ENCODE measurements around the gene MCOLN3.

Gene MCOLN3

GRCh38 chr1:85054664-85055063, 6.4 kb upstream of the MCOLN3 start:
- Histone ChIP-seq H3K4me3 (ENCODE audit: low read depth in 1 of 5, low read length in 5 of 5) (no peak overlapping the region), H3K9me3 (ENCODE audit: control insufficient read depth in 5 of 5, low read length in 5 of 5) (no peaks in the 10 kb centered on the region), H3K27me3 (ENCODE audit: control insufficient read depth in 5 of 5, insufficient read depth in 4 of 5, low read length in 5 of 5) (peaks cover 0 to 3% (median 0%) of the 10 kb centered on the region in 5 donors), H3K36me3 (ENCODE audit: control insufficient read depth in 5 of 5, insufficient read depth in 5 of 5, low read length in 5 of 5) (no peaks in the 10 kb centered on the region), H3K9ac (ENCODE audit: low read length in 5 of 5) (no peak overlapping the region), H3K4me1 (ENCODE audit: control insufficient read depth in 5 of 5, insufficient read depth in 5 of 5, low read length in 5 of 5) (no peaks in the 10 kb centered on the region), H3K27ac (ENCODE audit: low read depth, low read length) (no peak overlapping the region)

- H3K9ac ChIP-seq (ENCODE audit: low read length in 5 of 5), result no peak overlapping the region
- no peak overlapping the region for H3K4me3 ChIP-seq (ENCODE audit: low read depth in 1 of 5, low read length in 5 of 5)
- H3K27me3 ChIP-seq (ENCODE audit: control insufficient read depth in 5 of 5, insufficient read depth in 4 of 5, low read length in 5 of 5), result peaks cover 3 to 21% (median 7%) of the 10 kb centered on the region in 5 donors
- H3K36me3 ChIP-seq (ENCODE audit: control insufficient read depth in 5 of 5, insufficient read depth in 5 of 5, low read length in 5 of 5), result no peaks in the 10 kb centered on the region
- H3K4me1 ChIP-seq (ENCODE audit: control insufficient read depth in 5 of 5, insufficient read depth in 5 of 5, low read length in 5 of 5), result peaks cover 0 to 16% (median 13%) of the 10 kb centered on the region in 5 donors
- no peaks in the 10 kb centered on the region for H3K9me3 ChIP-seq (ENCODE audit: control insufficient read depth in 5 of 5, low read length in 5 of 5)
- no peak overlapping the region for H3K27ac ChIP-seq (ENCODE audit: low read depth, low read length)
These were observed 1.5 kb upstream of the MCOLN3 start for GRCh38 chr1:85049735-85050166.

GRCh38 chr1:85047472-85048295, 616 bp downstream of the MCOLN3 start:
- H3K27ac ChIP-seq (ENCODE audit: low read depth, low read length), result no peak overlapping the region

GRCh38 chr1:85047144-85047471, 1.2 kb downstream of the MCOLN3 start:
- Histone ChIP-seq H3K9me3 (ENCODE audit: control insufficient read depth in 5 of 5, low read length in 5 of 5) (no peaks in the 10 kb centered on the region), H3K4me1 (ENCODE audit: control insufficient read depth in 5 of 5, insufficient read depth in 5 of 5, low read length in 5 of 5) (peaks cover 0 to 16% (median 13%) of the 10 kb centered on the region in 5 donors), H3K36me3 (ENCODE audit: control insufficient read depth in 5 of 5, insufficient read depth in 5 of 5, low read length in 5 of 5) (no peaks in the 10 kb centered on the region), H3K4me3 (ENCODE audit: low read depth in 1 of 5, low read length in 5 of 5) (peak overlapping the region in 4 of 5 donors; percentile 55 to 68 (median 65)), H3K27me3 (ENCODE audit: control insufficient read depth in 5 of 5, insufficient read depth in 4 of 5, low read length in 5 of 5) (peaks cover 3 to 21% (median 7%) of the 10 kb centered on the region in 5 donors), H3K27ac (ENCODE audit: low read depth, low read length) (no peak overlapping the region), H3K9ac (ENCODE audit: low read length in 5 of 5) (no peak overlapping the region)

More at GRCh38 chr1:85047472-85048295, 616 bp downstream of the MCOLN3 start:
- Histone ChIP-seq H3K4me1 (ENCODE audit: control insufficient read depth in 5 of 5, insufficient read depth in 5 of 5, low read length in 5 of 5) (peaks cover 0 to 16% (median 13%) of the 10 kb centered on the region in 5 donors), H3K36me3 (ENCODE audit: control insufficient read depth in 5 of 5, insufficient read depth in 5 of 5, low read length in 5 of 5) (no peaks in the 10 kb centered on the region), H3K9me3 (ENCODE audit: control insufficient read depth in 5 of 5, low read length in 5 of 5) (no peaks in the 10 kb centered on the region), H3K9ac (ENCODE audit: low read length in 5 of 5) (peak overlapping the region in 2 of 5 donors; percentile 24 to 52), H3K4me3 (ENCODE audit: low read depth in 1 of 5, low read length in 5 of 5) (peak overlapping the region; percentile 55 to 68 (median 64)), H3K27me3 (ENCODE audit: control insufficient read depth in 5 of 5, insufficient read depth in 4 of 5, low read length in 5 of 5) (peaks cover 3 to 21% (median 7%) of the 10 kb centered on the region in 5 donors)

- no peak overlapping the region for H3K9ac ChIP-seq (ENCODE audit: low read length in 5 of 5)
- H3K9me3 ChIP-seq (ENCODE audit: control insufficient read depth in 5 of 5, low read length in 5 of 5), result no peaks in the 10 kb centered on the region
- H3K4me3 ChIP-seq (ENCODE audit: low read depth in 1 of 5, low read length in 5 of 5), result no peak overlapping the region
- peaks cover 0 to 4% (median 3%) of the 10 kb centered on the region in 5 donors for H3K4me1 ChIP-seq (ENCODE audit: control insufficient read depth in 5 of 5, insufficient read depth in 5 of 5, low read length in 5 of 5)
- no peak overlapping the region for H3K27ac ChIP-seq (ENCODE audit: low read depth, low read length)
- peaks cover 0 to 8% (median 3%) of the 10 kb centered on the region in 5 donors for H3K27me3 ChIP-seq (ENCODE audit: control insufficient read depth in 5 of 5, insufficient read depth in 4 of 5, low read length in 5 of 5)
- H3K36me3 ChIP-seq (ENCODE audit: control insufficient read depth in 5 of 5, insufficient read depth in 5 of 5, low read length in 5 of 5), result no peaks in the 10 kb centered on the region
These were observed 5.9 kb downstream of the MCOLN3 start for GRCh38 chr1:85042413-85042812.

- H3K4me1 ChIP-seq (ENCODE audit: control insufficient read depth in 5 of 5, insufficient read depth in 5 of 5, low read length in 5 of 5), result no peaks in the 10 kb centered on the region
- no peaks in the 10 kb centered on the region for H3K36me3 ChIP-seq (ENCODE audit: control insufficient read depth in 5 of 5, insufficient read depth in 5 of 5, low read length in 5 of 5)
- H3K27ac ChIP-seq (ENCODE audit: low read depth, low read length), result no peak overlapping the region
- peaks cover 0 to 3% (median 0%) of the 10 kb centered on the region in 5 donors for H3K27me3 ChIP-seq (ENCODE audit: control insufficient read depth in 5 of 5, insufficient read depth in 4 of 5, low read length in 5 of 5)
- H3K9me3 ChIP-seq (ENCODE audit: control insufficient read depth in 5 of 5, low read length in 5 of 5), result no peaks in the 10 kb centered on the region
- no peak overlapping the region for H3K4me3 ChIP-seq (ENCODE audit: low read depth in 1 of 5, low read length in 5 of 5)
- no peak overlapping the region for H3K9ac ChIP-seq (ENCODE audit: low read length in 5 of 5)
These were observed 6.5 kb downstream of the MCOLN3 start for GRCh38 chr1:85041793-85042192.

- no peak overlapping the region for H3K27ac ChIP-seq (ENCODE audit: low read depth, low read length)
- peaks cover 0 to 18% (median 11%) of the 10 kb centered on the region in 5 donors for H3K4me1 ChIP-seq (ENCODE audit: control insufficient read depth in 5 of 5, insufficient read depth in 5 of 5, low read length in 5 of 5)
- no peak overlapping the region for H3K9ac ChIP-seq (ENCODE audit: low read length in 5 of 5)
- H3K27me3 ChIP-seq (ENCODE audit: control insufficient read depth in 5 of 5, insufficient read depth in 4 of 5, low read length in 5 of 5), result no peaks in the 10 kb centered on the region
- H3K36me3 ChIP-seq (ENCODE audit: control insufficient read depth in 5 of 5, insufficient read depth in 5 of 5, low read length in 5 of 5), result no peaks in the 10 kb centered on the region
- no peak overlapping the region for H3K4me3 ChIP-seq (ENCODE audit: low read depth in 1 of 5, low read length in 5 of 5)
- no peaks in the 10 kb centered on the region for H3K9me3 ChIP-seq (ENCODE audit: control insufficient read depth in 5 of 5, low read length in 5 of 5)
These were observed 15.1 kb downstream of the MCOLN3 start for GRCh38 chr1:85033221-85033620.

- H3K9me3 ChIP-seq (ENCODE audit: control insufficient read depth in 5 of 5, low read length in 5 of 5), result no peaks in the 10 kb centered on the region
- no peak overlapping the region for H3K9ac ChIP-seq (ENCODE audit: low read length in 5 of 5)
- H3K4me3 ChIP-seq (ENCODE audit: low read depth in 1 of 5, low read length in 5 of 5), result no peak overlapping the region
- H3K36me3 ChIP-seq (ENCODE audit: control insufficient read depth in 5 of 5, insufficient read depth in 5 of 5, low read length in 5 of 5), result no peaks in the 10 kb centered on the region
- H3K4me1 ChIP-seq (ENCODE audit: control insufficient read depth in 5 of 5, insufficient read depth in 5 of 5, low read length in 5 of 5), result peaks cover 0 to 18% (median 11%) of the 10 kb centered on the region in 5 donors
- H3K27me3 ChIP-seq (ENCODE audit: control insufficient read depth in 5 of 5, insufficient read depth in 4 of 5, low read length in 5 of 5), result no peaks in the 10 kb centered on the region
- no peak overlapping the region for H3K27ac ChIP-seq (ENCODE audit: low read depth, low read length)
These were observed 17.8 kb downstream of the MCOLN3 start for GRCh38 chr1:85030536-85030935.

GRCh38 chr1:85028151-85028550, 20.1 kb downstream of the MCOLN3 start:
- no peaks in the 10 kb centered on the region for H3K9me3 ChIP-seq (ENCODE audit: control insufficient read depth in 5 of 5, low read length in 5 of 5)
- no peak overlapping the region for H3K9ac ChIP-seq (ENCODE audit: low read length in 5 of 5)
- no peak overlapping the region for H3K27ac ChIP-seq (ENCODE audit: low read depth, low read length)
- H3K27me3 ChIP-seq (ENCODE audit: control insufficient read depth in 5 of 5, insufficient read depth in 4 of 5, low read length in 5 of 5), result no peaks in the 10 kb centered on the region
- no peaks in the 10 kb centered on the region for H3K4me1 ChIP-seq (ENCODE audit: control insufficient read depth in 5 of 5, insufficient read depth in 5 of 5, low read length in 5 of 5)
- no peak overlapping the region for H3K4me3 ChIP-seq (ENCODE audit: low read depth in 1 of 5, low read length in 5 of 5)
- H3K36me3 ChIP-seq (ENCODE audit: control insufficient read depth in 5 of 5, insufficient read depth in 5 of 5, low read length in 5 of 5), result no peaks in the 10 kb centered on the region

GRCh38 chr1:85027242-85027983, 20.9 kb downstream of the MCOLN3 start:
- H3K9ac ChIP-seq (ENCODE audit: low read length in 5 of 5), result no peak overlapping the region
- H3K4me1 ChIP-seq (ENCODE audit: control insufficient read depth in 5 of 5, insufficient read depth in 5 of 5, low read length in 5 of 5), result no peaks in the 10 kb centered on the region
- no peak overlapping the region for H3K4me3 ChIP-seq (ENCODE audit: low read depth in 1 of 5, low read length in 5 of 5)
- no peaks in the 10 kb centered on the region for H3K27me3 ChIP-seq (ENCODE audit: control insufficient read depth in 5 of 5, insufficient read depth in 4 of 5, low read length in 5 of 5)
- H3K9me3 ChIP-seq (ENCODE audit: control insufficient read depth in 5 of 5, low read length in 5 of 5), result no peaks in the 10 kb centered on the region
- H3K27ac ChIP-seq (ENCODE audit: low read depth, low read length), result no peak overlapping the region
- H3K36me3 ChIP-seq (ENCODE audit: control insufficient read depth in 5 of 5, insufficient read depth in 5 of 5, low read length in 5 of 5), result no peaks in the 10 kb centered on the region
